HG02623 (cell line): Measurements from ENCODE around the gene FHOD3.
A peak's percentile ranks its signal among the peaks of the same experiment; 100 is the strongest.

ENCODE experiments used
- ATAC-seq: cut with Tn5 transposase; IDR thresholded peaks from one replicate; pipeline ENCODE4 v1.9.1; 2021; ENCODE audit warnings: moderate library complexity; ENCODE audit not compliant: unreplicated experiment

Gene FHOD3

GRCh38 chr18:36297417-36298125 is at the start of gene FHOD3:
Gene FHOD3, plus strand, starts transcription at chr18:36297713. Its CDS starts 123 bp downstream, at chr18:36297836.
- ATAC-seq, result peak; percentile 48

DNA sequence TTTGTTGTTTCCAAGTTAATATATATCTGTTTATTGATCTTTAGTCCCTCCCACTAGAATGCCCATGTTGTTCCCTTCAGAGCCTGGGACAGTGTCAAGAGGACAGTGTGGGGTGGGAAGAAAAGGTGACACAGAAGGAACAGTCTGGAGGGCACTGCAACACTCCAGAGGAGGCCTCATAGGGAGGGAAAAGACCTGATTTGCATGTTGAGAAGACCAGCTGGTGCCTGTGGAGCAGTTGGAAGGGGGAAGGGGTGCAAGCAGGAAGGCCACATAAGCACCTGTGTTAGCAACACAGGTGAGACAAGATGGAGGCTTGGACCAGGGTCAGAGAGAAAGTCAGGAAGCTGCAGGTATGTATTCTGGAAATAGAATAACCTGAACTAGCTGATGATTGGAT is 48.1 kb upstream of the FHOD3 start:
- no peak for ATAC-seq

DNA sequence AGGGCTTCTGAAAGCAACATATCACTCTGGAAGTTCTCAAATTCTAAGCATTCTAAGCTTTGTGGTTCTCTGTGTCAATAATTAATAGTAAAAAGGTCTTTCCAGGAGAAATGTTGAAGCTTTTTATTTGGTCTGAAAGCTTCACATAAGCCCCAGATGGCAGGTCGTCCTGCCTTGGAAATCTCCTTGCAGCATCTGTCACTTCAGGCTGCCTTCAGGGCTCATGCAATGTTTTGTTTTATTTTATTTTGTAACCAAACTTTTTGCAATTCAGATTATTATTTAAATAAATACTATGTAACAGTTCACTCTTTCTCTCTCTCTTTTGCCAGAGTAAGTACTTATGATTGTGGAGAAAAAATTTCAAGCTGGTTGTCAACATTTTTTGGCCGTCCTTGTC is 46.7 kb upstream of the FHOD3 start:
- no peak for ATAC-seq

- no peak for ATAC-seq
These were observed 42.3 kb upstream of the FHOD3 start for GRCh38 chr18:36255072-36255698.

- ATAC-seq, result no peak
These were observed 41.4 kb upstream of the FHOD3 start for GRCh38 chr18:36256094-36256493.

DNA sequence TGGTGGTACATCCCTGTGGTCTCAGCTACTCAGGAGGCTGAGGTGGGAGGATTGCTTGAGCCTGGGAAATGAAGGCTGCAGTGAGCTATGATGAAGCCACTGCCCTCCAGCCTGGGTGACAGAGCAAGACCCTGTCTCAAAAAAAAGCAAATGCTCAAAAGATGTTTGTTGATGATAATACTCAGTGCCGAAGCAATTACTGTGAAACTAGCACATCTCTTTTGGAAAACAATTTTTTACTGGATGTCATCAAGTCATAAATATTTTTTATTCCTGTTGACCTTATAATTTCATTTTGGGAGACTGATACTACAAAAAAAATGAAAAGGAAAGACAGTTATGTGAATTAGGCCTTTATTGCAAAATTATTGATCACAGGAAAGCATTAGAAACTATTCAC is 34.5 kb upstream of the FHOD3 start:
- no peak for ATAC-seq

GRCh38 chr18:36264283-36264682 is 33.2 kb upstream of the FHOD3 start:
- no peak for ATAC-seq

- no peak for ATAC-seq
These were observed 32.5 kb upstream of the FHOD3 start for GRCh38 chr18:36265015-36265414.

- ATAC-seq, result no peak
These were observed 28.4 kb upstream of the FHOD3 start for GRCh38 chr18:36269157-36269556.

DNA sequence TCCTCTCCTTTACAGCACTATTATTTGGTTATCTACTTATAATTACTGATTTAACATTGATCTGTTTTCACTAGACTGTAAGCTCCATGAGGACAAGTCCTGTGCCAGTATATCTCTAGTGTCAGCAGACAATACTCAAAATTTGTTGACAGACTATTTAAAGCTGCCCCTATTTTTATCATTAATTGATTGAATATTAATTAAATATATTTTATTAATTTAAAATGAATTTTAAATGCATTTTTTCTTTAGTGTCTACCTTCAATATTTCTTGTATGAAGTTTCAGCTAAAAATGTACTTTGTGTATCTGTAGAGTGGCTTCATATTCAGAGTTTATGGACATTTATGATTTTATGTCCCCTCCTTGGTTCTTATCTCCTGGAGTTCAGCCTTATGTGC is 26.4 kb upstream of the FHOD3 start:
- ATAC-seq, result no peak

GRCh38 chr18:36273347-36273746 is 24.2 kb upstream of the FHOD3 start:
- ATAC-seq, result no peak

DNA sequence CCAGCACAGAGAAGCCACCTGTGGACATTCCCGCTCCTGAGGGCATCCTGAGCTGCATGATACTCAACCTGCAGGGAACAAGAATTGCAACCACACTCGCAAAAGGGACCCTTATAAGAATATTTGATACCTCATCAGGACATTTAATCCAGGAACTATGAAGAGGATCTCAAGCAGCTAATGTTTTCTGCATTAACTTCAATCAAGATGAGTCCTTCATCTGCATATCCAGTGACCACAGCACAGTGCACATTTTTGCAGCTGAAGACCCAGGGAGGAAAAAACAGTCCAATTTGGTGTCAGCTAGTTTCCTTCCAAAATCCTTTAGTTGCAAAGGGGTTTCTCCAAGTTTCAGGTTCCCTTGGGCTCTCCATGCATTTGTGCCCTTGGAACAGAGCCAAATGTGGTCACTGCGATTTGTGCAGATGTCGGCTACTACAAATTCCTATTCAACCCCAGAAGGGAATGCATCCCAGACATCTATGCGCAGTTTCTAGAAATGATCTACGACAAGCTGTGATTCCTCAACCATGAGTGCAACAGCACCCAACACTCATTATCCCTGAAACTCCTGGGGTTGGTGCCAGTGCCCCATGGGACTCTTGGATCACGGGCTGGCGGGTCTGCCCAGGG is 23.3 kb upstream of the FHOD3 start:
- no peak for ATAC-seq

DNA sequence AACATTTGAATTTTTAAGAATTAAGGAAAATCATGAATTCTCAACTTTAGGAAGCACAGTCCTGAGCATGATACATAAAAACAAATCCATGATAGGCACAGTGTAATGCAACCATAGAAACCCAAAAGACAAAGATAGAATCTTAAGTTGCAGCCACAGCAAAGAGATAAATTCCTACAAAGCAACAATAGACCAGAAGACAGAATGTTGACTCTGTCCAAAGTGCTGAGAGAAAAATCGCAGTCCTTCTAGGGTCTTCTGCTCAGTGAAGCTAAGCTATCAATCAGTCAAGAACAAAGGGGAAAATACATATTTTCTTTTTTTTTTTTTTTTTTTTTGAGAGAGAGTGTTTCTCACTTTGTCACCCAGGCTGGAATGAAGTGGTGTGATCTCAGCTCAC is 22.0 kb upstream of the FHOD3 start:
- no peak for ATAC-seq

GRCh38 chr18:36279001-36279400 is 18.5 kb upstream of the FHOD3 start:
- no peak for ATAC-seq

GRCh38 chr18:36281936-36282335 is 15.6 kb upstream of the FHOD3 start:
- ATAC-seq, result no peak

- ATAC-seq, result no peak
These were observed 14.1 kb upstream of the FHOD3 start for GRCh38 chr18:36283448-36283847.

DNA sequence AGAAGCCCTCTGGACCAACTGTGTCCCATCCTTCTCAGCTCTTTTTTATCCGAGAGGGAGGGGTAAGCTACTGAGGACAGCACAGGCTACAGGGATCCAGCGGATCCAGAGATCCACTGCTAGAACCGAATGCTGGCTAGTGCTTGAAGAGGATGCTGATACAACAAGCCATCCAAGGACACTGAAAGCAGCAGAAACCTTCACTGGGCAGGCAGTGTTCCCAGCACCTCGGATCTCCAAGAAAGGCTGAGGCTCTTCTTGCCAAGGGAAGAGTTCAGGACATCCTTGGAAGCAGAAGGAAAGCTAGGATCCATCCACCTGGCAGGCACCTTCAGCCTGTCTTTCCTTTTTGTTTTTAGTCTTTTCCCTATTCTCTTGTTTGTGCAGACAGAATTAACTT is 13.2 kb upstream of the FHOD3 start:
- ATAC-seq, result no peak

DNA sequence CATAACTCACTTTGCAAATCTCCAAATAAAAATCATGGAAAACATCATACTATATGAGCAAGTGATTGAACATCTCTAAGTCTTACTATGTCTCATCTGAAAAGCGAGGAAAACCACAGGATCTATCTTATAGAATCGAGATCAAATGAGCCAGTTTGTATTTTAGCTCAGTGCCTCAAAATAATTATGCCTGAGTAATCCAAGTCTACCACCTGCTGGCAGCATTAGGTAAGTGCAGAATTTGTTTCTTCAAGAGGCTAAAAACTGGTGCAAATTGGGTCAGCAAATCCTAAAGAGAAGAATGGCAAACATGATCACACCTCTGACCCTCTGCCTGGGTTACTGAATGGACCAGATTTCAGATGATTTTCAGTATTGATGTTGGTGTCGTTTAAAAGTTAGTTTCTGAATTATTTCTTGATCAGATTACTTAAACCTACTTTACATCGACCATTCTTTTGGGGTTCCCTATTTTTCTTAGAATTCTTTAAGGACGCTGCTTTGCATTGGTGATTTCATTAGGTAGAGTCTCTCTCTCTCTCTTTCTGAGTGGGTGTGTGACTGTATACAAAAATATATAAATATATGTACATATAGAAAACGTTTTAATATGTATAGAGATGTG is 12.7 kb upstream of the FHOD3 start:
- ATAC-seq, result no peak

DNA sequence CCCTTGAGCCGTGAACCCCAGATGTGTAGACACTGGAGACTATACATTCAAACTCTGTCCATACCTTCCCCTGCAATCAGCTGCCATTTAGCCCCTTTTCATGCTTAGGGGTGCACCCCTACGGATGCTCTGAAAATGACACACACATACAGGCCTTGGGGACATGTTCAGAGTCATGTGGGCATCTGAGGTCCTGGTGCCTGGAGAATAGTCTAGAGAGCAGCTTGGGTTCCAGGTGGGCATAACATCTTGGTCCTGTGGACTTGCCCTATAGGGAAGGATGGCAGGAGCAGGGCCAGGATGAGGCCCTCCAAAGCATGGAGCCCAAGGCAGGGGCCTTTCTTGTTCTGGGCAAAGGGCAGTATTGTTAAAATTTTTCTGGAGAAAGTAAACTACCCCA is 9.9 kb upstream of the FHOD3 start:
- ATAC-seq, result no peak

DNA sequence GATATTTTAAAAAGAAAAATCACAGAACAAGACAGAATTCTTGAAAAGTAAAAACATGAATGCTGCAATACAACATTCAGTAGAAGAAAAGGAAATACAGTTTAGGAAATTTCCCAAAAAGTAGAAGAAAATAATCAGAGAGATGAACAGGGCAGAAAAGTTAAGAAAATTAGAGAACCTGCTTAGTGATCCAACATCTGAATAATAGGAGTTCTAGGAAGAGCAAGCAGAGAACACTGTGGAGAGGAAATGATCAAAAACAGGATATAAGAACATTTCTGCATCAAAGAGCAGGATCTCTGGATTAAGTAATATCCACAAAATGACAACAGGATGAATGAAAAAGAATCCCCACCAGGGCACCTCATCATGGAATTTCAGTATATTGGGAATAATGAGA is 8.8 kb upstream of the FHOD3 start:
- no peak for ATAC-seq

- no peak for ATAC-seq
These were observed 3.5 kb upstream of the FHOD3 start for GRCh38 chr18:36294031-36294430.

GRCh38 chr18:36295214-36295613 is 2.3 kb upstream of the FHOD3 start:
- no peak for ATAC-seq
